ENCODE results near the gene CX3CL1.
"Not testable (repeated sequence)": the region's sequence is repeated elsewhere in the genome, so short reads cannot be mapped to it uniquely, and the experiment has no call there.

CX3CL1 gene

DNA sequence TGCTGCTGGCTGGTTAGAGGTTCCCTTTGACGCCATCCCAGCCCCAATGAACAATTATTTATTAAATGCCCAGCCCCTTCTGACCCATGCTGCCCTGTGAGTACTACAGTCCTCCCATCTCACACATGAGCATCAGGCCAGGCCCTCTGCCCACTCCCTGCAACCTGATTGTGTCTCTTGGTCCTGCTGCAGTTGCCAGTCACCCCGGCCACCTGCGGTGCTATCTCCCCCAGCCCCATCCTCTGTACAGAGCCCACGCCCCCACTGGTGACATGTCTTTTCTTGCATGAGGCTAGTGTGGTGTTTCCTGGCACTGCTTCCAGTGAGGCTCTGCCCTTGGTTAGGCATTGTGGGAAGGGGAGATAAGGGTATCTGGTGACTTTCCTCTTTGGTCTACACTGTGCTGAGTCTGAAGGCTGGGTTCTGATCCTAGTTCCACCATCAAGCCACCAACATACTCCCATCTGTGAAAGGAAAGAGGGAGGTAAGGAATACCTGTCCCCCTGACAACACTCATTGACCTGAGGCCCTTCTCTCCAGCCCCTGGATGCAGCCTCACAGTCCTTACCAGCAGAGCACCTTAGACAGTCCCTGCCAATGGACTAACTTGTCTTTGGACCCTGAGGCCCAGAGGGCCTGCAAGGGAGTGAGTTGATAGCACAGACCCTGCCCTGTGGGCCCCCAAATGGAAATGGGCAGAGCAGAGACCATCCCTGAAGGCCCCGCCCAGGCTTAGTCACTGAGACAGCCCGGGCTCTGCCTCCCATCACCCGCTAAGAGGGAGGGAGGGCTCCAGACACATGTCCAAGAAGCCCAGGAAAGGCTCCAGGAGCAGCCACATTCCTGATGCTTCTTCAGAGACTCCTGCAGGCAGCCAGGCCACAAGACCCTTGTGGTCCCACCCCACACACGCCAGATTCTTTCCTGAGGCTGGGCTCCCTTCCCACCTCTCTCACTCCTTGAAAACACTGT is 11.3 kb downstream of the CX3CL1 start:
- DNase-seq: no peak

DNA sequence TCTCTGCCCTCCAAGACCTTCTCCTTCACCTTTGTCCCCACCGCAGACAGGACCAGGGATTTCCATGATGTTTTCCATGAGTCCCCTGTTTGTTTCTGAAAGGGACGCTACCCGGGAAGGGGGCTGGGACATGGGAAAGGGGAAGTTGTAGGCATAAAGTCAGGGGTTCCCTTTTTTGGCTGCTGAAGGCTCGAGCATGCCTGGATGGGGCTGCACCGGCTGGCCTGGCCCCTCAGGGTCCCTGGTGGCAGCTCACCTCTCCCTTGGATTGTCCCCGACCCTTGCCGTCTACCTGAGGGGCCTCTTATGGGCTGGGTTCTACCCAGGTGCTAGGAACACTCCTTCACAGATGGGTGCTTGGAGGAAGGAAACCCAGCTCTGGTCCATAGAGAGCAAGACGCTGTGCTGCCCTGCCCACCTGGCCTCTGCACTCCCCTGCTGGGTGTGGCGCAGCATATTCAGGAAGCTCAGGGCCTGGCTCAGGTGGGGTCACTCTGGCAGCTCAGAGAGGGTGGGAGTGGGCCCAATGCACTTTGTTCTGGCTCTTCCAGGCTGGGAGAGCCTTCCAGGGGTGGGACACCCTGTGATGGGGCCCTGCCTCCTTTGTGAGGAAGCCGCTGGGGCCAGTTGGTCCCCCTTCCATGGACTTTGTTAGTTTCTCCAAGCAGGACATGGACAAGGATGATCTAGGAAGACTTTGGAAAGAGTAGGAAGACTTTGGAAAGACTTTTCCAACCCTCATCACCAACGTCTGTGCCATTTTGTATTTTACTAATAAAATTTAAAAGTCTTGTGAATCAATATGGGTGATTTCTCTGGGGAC is 12.2 kb downstream of the CX3CL1 start:
- peak in 1 of 2 donors; percentile 28 for DNase-seq

DNA sequence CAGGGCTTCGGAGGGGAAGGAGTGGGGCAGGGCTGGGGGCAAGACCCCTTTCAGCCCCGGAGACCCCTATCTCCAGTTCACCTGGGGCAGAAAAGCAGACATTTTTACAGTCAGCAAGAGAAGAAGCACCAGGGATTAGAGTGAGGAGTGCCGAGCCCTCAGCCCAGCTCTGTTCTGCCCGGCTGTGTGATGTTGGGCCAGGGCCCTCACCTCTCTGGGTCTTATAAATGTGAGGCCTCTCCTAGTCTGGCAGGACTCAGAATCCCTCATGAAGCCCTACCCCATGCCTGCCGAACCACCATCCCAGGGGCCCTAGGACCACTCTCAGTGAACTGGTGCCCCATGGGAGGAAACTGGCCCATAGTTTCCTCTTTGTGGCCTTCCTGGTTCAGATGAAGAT is 12.8 kb downstream of the CX3CL1 start:
- DNase-seq: no peak

DNA sequence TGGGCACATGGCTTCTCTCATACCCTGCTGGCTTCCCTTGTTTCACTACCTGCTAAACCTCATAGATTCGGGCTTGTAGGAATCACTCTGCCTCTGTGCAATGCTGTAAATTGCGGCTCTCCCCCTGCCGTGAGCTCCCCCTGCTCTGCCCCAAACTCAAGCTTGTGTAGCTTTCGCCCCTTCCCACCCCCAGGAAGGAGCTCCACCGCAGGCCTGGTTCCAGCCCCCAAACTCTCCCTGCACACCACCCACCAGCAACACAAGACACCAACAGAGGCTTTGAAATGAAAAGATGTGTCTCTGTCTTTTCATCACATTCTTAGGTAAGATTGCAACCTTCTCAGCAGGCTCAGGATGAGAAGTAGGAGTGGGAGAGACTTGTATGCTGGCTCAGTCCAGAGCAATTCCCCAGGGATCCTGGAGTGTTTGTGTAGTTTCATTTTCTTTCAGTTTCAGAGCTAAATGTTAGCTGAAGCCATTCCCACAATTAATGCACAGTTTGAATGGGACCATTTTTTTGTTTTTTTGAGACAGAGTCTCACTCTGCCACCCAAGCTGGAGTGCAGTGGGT is 14.2 kb downstream of the CX3CL1 start:
- no peak for DNase-seq

DNA sequence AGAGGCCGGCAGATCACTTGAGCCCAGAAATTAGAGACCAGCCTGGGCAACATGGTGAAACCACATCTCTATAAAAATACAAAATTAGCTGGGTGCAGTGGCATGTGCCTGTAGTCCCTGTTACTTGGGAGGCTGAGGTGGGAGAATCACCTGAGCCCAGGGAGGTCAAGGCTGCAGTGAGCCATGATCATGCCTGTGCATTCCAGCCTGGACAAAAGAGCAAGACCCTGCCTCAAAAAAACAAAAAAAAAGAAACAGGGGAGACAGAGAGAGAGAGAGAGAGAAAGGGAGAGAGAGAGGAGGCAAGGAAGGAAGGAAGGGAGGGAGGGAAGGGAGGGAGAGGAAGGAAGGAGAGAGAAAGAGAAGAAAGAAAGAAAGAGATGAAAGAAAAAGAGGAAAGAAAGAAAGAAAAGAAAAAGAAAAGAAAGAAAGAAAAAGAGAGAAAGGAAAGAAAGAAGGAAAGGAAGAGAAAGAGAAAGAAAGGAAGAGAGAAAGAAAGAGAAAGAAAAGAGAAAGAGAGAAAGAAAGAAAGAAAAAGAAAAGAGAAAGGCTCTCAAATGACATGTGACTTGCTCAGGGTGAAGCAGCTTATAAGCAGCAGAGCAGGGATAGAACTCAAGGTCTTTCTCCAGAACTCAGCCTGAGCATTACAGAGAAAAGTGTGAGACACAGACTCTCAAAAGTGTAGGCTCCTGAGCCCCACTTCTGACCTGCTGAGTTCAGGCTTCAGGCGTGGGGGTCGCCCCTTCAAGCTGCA is 15.5 kb downstream of the CX3CL1 start:
- DNase-seq: no peak

DNA sequence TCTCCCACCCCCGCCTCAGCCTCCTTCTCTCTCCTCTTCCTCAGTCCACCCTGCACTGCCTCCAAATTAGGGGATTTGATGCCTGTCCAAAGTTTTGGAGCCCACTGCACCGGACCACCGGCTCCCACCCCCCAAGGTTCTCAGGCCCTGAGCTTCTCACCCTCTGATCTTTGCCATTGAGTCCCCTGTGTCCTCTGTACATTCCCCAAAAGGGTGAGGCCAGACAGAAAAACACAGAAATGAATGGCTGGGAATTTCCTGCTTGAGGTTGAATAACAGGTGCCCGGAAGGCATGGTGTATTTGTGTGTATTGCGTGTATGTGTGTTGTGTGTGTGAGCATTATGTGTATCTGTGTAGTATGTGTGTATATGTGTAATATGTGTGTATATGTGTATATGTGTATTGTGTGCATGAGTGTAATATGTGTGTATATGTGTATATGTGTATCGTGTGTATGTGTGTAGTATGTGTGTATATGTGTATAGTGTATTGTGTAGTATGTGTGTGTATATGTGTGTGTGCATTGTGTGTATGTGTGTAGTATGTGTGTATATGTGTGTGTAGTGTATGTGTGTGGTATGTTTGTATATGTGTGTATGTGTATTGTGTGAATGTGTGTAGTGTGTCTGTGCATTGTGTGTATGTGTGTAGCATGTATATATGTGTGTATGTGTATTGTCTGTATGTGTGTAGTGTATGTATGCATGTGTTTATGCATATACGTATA is 16.2 kb downstream of the CX3CL1 start:
- DNase-seq: no peak

DNA sequence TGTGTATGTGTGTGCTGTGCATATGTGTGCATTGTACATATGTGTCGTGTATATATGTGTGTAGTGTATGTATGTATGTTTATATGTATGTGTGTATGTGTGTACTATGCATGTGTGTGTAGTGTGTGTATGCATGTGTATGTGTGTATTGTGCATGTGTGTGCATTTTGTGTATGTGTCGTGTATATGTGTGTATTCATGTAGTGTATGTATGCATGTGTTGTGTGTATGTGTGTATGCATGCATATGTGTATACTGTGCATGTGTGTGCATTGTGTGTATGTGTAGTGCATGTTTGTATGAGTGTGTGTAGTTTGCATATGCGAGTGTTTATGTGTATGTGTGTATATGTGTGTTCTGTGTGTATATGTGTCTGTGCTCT is 16.8 kb downstream of the CX3CL1 start:
- no peak for DNase-seq

DNA sequence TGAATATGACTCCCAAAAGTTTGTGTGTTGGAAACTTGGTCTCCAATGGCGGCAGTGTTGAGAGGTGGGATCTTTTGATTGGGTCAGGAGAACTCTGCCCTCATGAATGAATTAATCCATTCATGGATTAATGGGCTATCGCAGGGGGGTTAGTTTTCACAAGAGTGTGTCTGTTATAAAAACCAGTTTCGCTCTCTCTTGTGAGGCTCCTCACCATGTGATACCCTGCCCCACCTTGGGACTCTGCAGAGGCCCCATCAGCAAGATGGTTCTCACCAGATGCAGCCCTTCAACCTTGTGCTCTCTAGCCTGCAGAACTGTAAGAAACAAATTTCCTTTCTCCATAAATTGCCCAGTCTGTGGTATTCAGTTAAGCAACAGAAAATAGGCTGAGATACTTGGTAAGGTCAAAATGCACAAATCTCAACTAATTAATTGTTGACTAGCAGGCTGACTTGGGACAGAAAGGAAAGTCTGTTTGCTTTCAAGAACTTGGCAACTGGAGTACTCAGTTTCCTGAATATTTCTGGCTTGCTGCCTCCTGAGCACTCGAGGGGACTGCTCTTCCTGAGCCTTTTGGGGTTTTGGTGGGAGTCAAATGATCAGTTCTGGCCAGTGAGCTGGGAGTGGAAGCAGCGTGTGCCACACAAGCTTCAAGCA is 18.5 kb downstream of the CX3CL1 start:
- no peak for DNase-seq

DNA sequence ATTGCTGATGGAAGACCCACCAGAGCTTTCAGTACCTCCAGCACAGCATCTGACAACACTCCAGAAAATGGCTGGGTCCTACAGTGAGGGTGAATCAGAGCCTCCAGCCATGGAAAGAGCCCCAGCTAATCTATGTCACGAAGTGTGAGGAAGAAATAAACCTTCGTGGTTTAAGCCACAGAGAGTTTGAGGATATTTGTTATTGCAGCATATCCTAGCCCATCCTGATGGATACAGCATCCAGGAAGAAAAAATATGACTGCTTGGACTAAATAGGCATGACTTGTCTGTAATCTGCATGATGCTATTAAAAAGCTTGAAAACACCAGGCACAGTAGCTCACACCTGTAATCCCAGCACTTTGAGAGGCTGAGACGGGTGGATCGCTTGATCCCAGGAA is 19.0 kb downstream of the CX3CL1 start:
- no peak for DNase-seq

DNA sequence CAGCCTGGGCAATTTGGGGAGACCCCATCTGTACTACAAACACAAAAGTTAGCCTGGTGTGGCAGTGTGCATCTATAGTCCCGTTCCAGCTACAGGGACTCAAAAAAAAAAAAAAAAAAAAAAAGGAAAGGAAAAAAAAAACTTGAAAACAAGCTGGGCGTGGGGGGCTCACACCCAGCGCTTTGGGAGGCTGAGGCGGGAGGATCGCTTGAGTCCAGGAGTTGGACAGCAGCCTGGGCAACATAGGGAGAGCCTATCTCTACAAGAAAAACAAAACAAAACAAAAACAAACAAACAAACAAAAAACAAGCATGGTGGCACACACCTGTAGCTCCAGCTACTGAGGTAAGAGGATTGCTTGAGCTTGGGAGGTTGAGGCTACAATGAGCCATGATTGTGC is 19.4 kb downstream of the CX3CL1 start:
- no peak for DNase-seq

DNA sequence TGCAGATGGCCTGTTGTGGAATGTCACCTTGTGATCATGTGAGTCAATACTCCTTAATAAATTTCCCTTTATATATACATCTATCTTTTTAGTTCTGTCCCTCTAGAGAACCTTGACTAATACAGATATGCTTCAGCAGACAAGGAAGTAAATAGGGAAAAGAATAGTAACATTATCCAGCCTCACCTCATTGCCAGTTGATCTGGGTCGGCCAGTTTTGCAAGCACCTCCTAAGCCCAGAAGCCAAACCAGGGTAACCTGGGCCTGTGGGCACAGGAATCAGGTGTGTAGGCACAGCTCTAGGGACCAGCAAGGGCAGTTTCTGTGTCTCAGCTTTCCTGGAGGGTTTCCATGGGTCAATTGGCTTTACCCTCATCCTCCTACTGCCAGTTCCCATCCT is 20.4 kb downstream of the CX3CL1 start:
- DNase-seq: no peak

DNA sequence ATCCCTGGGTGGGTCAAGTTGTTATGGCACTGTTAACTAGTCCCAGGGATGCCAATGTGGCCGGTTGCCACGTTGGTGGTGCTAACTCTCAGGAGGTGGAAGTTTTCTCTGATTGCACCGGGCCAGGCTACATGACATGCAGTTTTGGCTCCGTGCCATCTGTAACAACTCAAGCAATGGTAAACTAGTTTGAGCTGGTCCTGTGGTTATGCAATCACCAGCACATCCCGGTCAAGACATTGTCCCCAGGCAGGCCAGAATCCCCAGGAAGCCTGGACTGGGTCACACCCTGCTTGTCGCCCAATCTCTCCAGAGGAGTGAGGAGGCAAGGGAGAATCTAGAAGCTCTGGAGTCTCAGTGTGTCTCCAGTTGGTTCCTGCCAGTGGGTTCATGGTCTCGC is 22.2 kb downstream of the CX3CL1 start:
- no peak for DNase-seq

DNA sequence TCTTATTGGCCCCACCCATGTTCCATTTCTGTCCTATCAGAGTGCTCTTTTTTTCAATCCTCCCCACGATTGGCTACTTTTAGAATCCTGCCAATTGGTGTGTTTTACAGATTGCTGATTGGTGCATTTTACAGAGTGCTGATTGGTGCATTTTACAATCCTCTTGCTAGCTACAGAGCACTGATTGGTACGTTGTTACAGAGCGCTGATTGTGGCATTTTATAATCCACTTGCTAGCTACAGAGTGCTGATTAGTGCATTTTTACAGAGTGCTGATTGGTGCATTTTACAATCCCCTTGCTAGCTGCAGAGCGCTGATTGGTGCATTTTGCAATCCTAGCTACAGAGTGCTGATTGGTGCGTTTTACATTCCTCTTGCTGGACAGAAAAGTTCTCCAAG is 22.7 kb downstream of the CX3CL1 start:
- DNase-seq: no peak

DNA sequence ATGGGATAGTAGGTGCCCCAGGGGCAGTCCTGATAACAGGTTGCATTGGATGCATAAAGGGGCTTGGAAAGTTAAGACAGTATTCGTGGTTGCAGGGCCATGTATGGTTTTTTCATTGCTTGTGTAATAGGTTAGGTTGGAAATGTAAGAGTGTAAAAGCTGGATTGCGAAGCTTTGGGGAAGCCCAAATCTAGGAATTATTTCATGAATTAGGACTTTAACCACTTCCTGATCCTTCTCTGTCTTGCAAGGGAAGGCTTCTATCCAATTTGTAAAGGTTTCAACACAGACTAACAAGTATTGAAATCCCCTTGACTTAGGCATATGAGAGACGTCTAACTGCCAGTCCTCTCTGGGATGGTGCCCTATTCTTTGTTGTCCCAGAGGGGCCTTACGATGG is 24.5 kb downstream of the CX3CL1 start:
- no peak for DNase-seq

DNA sequence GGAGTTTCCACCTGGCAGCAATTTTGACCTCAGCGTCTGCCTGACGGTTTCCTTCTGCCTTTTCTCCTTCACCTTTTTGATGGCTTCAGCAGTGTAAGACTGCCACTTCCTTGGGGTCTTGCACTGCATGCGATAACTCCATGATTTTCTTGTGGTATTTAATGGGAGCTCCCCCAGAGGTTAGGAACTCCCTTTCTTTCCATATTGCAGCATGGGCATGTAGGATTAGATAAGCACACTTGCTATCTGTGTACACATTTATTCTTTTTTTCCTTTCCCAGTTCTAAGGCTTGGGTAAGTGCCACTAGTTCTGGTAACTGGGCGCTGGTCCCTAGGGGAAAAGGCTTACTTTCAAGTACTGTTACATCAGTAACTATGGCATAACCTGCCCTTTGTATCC is 25.2 kb downstream of the CX3CL1 start:
- DNase-seq: not testable (repeated sequence)

DNA sequence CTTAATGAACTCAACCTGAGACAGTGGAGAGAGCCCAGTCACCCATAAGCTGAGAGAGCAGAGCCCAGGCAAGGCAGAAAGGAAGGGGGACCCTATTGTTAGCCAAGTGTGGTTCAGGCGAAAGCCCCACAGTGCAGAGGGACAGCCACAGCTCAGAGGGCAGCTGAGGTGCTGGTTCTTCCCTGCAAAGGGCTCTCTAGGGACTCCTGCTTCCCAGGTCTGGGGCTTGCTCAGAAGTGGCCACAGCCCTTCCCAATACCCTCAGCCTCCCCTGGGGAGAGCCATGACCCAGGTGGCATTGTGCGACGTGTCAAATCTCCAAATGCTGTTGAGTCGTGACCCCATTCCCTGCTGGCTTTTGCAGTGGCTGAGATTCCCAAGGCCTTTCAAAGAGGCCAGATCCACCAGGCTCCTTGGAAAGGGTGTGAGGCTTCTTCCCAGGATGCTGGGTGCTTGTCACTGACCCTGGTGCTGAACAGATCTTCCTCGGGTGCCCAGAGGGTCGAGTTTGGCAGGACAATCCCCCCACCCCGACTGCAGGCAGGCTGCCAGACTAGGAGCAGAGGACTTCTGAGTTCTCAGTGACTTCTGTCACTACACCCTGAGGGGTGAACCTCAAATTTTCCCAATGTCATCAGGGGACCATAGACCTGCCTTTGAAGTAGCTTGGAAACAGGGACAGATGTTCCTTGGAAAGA is 29.8 kb downstream of the CX3CL1 start:
- DNase-seq: no peak

DNA sequence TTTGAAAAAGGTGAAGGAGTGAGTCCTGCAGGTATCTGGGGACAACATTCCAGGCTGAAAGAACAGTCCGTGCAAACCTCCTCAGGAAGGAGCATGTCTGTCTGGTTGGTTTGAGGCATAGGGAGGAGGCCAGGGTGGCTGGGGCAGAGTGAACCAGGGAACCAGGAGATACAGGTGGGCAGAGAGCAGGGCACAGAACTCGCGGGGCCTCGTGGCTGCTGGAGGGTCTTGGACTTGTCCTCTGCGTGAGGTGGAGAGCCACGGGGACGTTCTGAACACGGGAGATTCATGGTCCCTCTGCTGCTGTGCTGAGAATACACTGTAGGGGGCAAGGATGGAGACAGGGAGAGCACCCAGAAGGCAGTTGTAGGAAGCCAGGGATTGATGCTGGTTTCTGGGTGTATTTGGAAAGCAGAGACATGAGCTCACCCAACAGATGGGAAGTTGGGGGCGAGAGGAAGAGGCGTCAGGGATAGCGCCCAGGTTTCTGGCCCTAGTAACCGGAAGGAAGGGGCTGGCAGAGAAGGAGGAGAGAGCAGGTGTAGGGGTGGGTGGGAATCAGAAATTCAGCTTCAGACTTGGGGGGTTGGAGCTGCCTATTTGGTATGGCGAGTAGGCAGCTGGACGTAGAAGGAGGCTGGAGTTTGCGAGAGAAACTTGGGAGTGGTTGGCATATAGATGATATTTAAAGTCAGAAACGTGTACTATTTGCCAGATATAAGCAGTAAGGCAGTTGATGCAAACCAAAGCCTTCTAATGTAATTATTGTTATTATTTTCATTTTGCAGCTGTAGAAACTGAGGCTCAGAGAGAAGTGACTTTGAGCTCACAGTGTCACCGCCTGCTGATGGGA is 31.9 kb downstream of the CX3CL1 start, which contains the start of gene CCL17:
Gene CCL17, plus strand, starts transcription at position 803 of the 853 bp plus-strand sequence. CDS start 9,166 bp downstream, outside the sequence.
- DNase-seq: no peak

DNA sequence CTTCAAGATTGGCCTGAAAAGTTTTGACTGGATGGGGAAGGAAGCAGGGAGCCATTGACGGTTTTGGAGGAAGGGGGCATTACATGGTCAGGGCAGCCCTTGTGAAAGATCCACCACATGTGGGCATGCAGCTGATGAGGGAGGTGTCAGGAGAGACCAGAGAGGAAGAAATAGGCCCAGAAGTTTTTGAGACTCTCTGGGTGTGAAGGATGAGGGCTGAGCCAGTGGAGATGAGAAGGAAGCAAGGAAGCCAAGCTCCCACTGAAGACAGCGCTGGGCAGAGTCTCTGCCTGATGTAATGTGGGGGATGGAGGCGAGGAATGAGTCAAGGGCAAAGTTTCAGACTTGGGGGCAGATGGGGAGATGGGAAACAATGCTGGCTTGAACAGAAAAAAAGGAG is 32.8 kb downstream of the CX3CL1 start:
- no peak for DNase-seq

DNA sequence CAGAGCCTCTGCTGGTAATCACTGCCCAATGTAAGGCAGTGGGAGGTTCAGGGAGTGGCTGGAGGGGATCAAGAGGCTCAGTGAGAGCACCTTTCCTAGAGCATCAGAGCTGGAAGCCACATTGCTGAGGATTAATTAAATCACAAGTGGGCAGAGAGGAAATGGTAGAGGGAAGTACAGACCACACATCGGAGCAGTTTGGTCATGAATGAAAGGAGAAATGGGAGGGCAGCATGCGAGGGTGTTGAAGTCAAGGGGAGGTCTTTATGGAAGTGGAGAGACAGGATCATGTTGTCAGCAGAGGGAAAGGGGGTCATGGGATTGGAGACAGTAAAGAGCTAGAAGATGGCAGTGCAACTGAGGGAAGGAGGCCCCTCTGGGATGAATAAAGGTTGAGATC is 34.6 kb downstream of the CX3CL1 start:
- no peak for DNase-seq
